Liver (tissue), 9 donors: ENCODE results near the gene DNAH1. TPM values are rescaled to one million over a fixed set of nuclear protein-coding genes. Genes with fewer than 3 reads are reported as not detected.

Experiments used
- DNase-seq: peaks from one replicate; pipeline ENCODE4 v3.0.0-alpha.2; 2017; ENCODE audit warnings: low spot score
- H3K27ac ChIP-seq, 2 donors: one replicate each; pipeline ENCODE4 v1.7.0; 2013; ENCODE audit warnings: inconsistent platforms in 2 of 2, low read length in 2 of 2, control low read depth in 1 of 2, low read depth in 1 of 2, mild to moderate bottlenecking in 1 of 2
- H3K27me3 ChIP-seq, 4 donors: one replicate each; pipeline versions ENCODE4 v1.6.1 to v1.7.0; 2013; ENCODE audit warnings: low read length in 3 of 4, inconsistent platforms in 1 of 4, mild to moderate bottlenecking in 1 of 4, moderate library complexity in 1 of 4; ENCODE audit not compliant: control insufficient read depth in 4 of 4, insufficient read depth in 4 of 4
- H3K36me3 ChIP-seq, 4 donors: one replicate each; pipeline versions ENCODE4 v1.6.1 to v1.7.0; 2013; ENCODE audit warnings: low read length in 3 of 4, mild to moderate bottlenecking in 3 of 4, low read depth in 1 of 4, moderate library complexity in 1 of 4; ENCODE audit not compliant: control insufficient read depth in 4 of 4, insufficient read depth in 3 of 4
- H3K4me1 ChIP-seq, 4 donors: one replicate each; pipeline versions ENCODE4 v1.6.1 to v1.7.0; 2013; ENCODE audit warnings: low read length in 3 of 4, mild to moderate bottlenecking in 3 of 4, moderate library complexity in 1 of 4; ENCODE audit not compliant: control insufficient read depth in 4 of 4, insufficient read depth in 4 of 4
- H3K4me3 ChIP-seq, 3 donors: one replicate each; pipeline versions ENCODE4 v1.6.1 to v1.7.0; 2013; ENCODE audit warnings: low read length in 3 of 3, control low read depth in 1 of 3, low read depth in 1 of 3, mild to moderate bottlenecking in 1 of 3
- H3K9ac ChIP-seq, 2 donors: one replicate each; pipeline ENCODE4 v1.7.0; 2013; ENCODE audit warnings: low read length in 2 of 2, mild to moderate bottlenecking in 2 of 2, moderate library complexity in 2 of 2, control low read depth in 1 of 2, low read depth in 1 of 2
- H3K9me3 ChIP-seq, 4 donors: one replicate each; pipeline versions ENCODE4 v1.6.1 to v1.7.0; 2013; ENCODE audit warnings: low read length in 3 of 4; ENCODE audit not compliant: control insufficient read depth in 4 of 4
- ATF3 ChIP-seq: IDR thresholded peaks from 2 replicates; pipeline ENCODE4 v1.6.1; 2016; ENCODE audit warnings: antibody characterized with exemption
- CTCF ChIP-seq: fragments of 150-350 bp; IDR thresholded peaks from 2 replicates; pipeline ENCODE4 v1.5.1; 2017; ENCODE audit warnings: improper control_type of control experiment, low read depth, low read length; ENCODE audit not compliant: missing input control
- EGR1 ChIP-seq, 2 donors: IDR thresholded peaks; 2 replicates each; pipeline ENCODE4 v1.6.1; 2016 to 2018; ENCODE audit warnings: antibody characterized with exemption in 2 of 2, low read depth in 2 of 2
- FOXA1 ChIP-seq: IDR thresholded peaks from 2 replicates; pipeline ENCODE4 v1.6.1; 2016; ENCODE audit warnings: antibody characterized with exemption
- FOXA2 ChIP-seq: IDR thresholded peaks from 2 replicates; pipeline ENCODE4 v1.6.1; 2016; ENCODE audit warnings: antibody characterized with exemption
- GABPA ChIP-seq, 2 donors: IDR thresholded peaks in 1 of 2; conservative IDR thresholded peaks in 1 of 2; 2 replicates each; pipeline ENCODE4 v1.6.1; 2016; ENCODE audit warnings: antibody characterized with exemption in 2 of 2, mild to moderate bottlenecking in 1 of 2, moderate library complexity in 1 of 2
- HNF4A ChIP-seq, 2 donors: conservative IDR thresholded peaks; 2 replicates each; pipeline ENCODE4 v1.6.1; 2016; ENCODE audit warnings: antibody characterized with exemption in 2 of 2, mild to moderate bottlenecking in 2 of 2
- HNF4G ChIP-seq: IDR thresholded peaks from 2 replicates; pipeline ENCODE4 v1.6.1; 2016; ENCODE audit warnings: antibody characterized with exemption
- JUND ChIP-seq, 2 donors: IDR thresholded peaks; 2 replicates each; pipeline ENCODE4 v1.6.1; 2016; ENCODE audit warnings: antibody characterized with exemption in 2 of 2
- NR2F2 ChIP-seq: IDR thresholded peaks from 2 replicates; pipeline ENCODE4 v1.6.1; 2016; ENCODE audit warnings: antibody characterized with exemption
- RAD21 ChIP-seq, 2 donors: IDR thresholded peaks; 2 replicates each; pipeline ENCODE4 v1.6.1; 2016; ENCODE audit warnings: antibody characterized with exemption in 2 of 2, mild to moderate bottlenecking in 2 of 2
- RXRA ChIP-seq, 2 donors: IDR thresholded peaks; 2 replicates each; pipeline ENCODE4 v1.6.1; 2017 to 2018; ENCODE audit warnings: antibody characterized with exemption in 2 of 2, mild to moderate bottlenecking in 1 of 2
- SP1 ChIP-seq: IDR thresholded peaks from 2 replicates; pipeline ENCODE4 v1.6.1; 2018; ENCODE audit warnings: antibody characterized with exemption, mild to moderate bottlenecking
- TAF1 ChIP-seq: conservative IDR thresholded peaks from 2 replicates; pipeline ENCODE4 v1.6.1; 2016; ENCODE audit warnings: antibody characterized with exemption, mild to moderate bottlenecking
- ZBTB33 ChIP-seq: IDR thresholded peaks from 2 replicates; pipeline ENCODE4 v1.6.1; 2016; ENCODE audit warnings: antibody characterized with exemption
- WGBS: extraction: QIAGEN DNeasy Blood & Tissue Kit; methylation state at CpG from one replicate; pipeline ENCODE4 v1.1.7; 2013; 5-methylcytosine and 5-hydroxymethylcytosine counted together
- polyA plus RNA-seq, 2 donors: library from polyadenylated mRNA; stranded (reverse) in 1 of 2; unstranded in 1 of 2; fragments of 200-250 nt in 1 of 2; fragments of >200 nt in 1 of 2; fragmentation: Nextera tagmentation in 1 of 2; extraction: Ambion mirVana in 1 of 2; gene quantifications; one replicate each; pipeline versions ENCODE4 v1.2.1 to v1.2.3, GENCODE V29; 2013 to 2015
- total RNA-seq, 2 donors: library from RNA; depleted of rRNA; stranded (reverse); fragments of >200 nt; gene quantifications; one replicate each; pipeline ENCODE4 v1.2.3, GENCODE V29; 2014
- TF ChIP-seq, protein P1 (sequence below): IDR thresholded peaks from 2 replicates; pipeline ENCODE4 v1.6.1; 2016; ENCODE audit warnings: antibody characterized with exemption, mild to moderate bottlenecking
- donor health status: healthy.
- donor health status: healthy.
- donor health status: healthy.
- donor health status: healthy.
- donor health status: healthy.

Gene DNAH1
- total and polyA plus RNA-seq, 4 donors: 1.5 to 6.0 (median 2.5) TPM

- TF ChIP-seq, protein P1, sequence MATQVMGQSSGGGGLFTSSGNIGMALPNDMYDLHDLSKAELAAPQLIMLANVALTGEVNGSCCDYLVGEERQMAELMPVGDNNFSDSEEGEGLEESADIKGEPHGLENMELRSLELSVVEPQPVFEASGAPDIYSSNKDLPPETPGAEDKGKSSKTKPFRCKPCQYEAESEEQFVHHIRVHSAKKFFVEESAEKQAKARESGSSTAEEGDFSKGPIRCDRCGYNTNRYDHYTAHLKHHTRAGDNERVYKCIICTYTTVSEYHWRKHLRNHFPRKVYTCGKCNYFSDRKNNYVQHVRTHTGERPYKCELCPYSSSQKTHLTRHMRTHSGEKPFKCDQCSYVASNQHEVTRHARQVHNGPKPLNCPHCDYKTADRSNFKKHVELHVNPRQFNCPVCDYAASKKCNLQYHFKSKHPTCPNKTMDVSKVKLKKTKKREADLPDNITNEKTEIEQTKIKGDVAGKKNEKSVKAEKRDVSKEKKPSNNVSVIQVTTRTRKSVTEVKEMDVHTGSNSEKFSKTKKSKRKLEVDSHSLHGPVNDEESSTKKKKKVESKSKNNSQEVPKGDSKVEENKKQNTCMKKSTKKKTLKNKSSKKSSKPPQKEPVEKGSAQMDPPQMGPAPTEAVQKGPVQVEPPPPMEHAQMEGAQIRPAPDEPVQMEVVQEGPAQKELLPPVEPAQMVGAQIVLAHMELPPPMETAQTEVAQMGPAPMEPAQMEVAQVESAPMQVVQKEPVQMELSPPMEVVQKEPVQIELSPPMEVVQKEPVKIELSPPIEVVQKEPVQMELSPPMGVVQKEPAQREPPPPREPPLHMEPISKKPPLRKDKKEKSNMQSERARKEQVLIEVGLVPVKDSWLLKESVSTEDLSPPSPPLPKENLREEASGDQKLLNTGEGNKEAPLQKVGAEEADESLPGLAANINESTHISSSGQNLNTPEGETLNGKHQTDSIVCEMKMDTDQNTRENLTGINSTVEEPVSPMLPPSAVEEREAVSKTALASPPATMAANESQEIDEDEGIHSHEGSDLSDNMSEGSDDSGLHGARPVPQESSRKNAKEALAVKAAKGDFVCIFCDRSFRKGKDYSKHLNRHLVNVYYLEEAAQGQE: no peak
- TF ChIP-seq GABPA (IDR thresholded peaks at IDR 0.05 in 1 of 2, conservative IDR thresholded peaks at IDR 0.05 in 1 of 2): no peak
- TF ChIP-seq HNF4G: no peak
Measured at GRCh38 chr3:52431459-52432223, 115.5 kb downstream of the DNAH1 start (continued).

DNA sequence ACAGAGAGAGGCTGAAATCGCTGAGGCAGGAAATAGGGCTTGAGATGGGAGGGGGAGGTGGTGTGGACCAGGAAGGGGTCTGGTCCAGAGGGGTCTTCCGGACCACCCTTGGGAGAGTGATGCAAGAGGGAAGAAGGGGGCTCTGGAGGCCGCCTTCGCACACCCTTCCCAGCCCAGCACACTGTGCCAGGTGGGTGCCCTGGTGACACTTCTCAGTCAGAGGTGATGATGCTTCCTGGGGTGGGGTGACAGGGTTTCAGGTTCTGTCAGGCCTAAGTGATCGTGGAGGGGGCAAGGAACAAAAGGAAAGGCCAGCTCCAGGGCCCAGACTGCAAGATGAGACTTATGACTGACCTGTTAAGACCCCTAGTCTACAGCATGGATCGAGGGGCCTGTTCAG is 116.1 kb downstream of the DNAH1 start:
- 80% methylated on average over 6 of the region's 6 CpGs for WGBS
- H3K27ac ChIP-seq: no peak overlapping the region
- no peaks in the 10 kb centered on the region for H3K4me1 ChIP-seq
- H3K4me3 ChIP-seq: no peak overlapping the region
- H3K36me3 ChIP-seq: no peaks in the 10 kb centered on the region
- no peak for DNase-seq
- no peak overlapping the region for H3K9ac ChIP-seq
- TF ChIP-seq FOXA2 (no peak), HNF4G (no peak), ATF3 (no peak), RXRA (IDR thresholded peaks at IDR 0.05) (no peak), GABPA (IDR thresholded peaks at IDR 0.05 in 1 of 2, conservative IDR thresholded peaks at IDR 0.05 in 1 of 2) (no peak), NR2F2 (no peak), SP1 (no peak), CTCF (no peak), FOXA1 (no peak), JUND (IDR thresholded peaks at IDR 0.05) (no peak), ZBTB33 (no peak), EGR1 (IDR thresholded peaks at IDR 0.05; ENCODE audit: low read depth in 2 of 2) (no peak), TAF1 (no peak), RAD21 (IDR thresholded peaks at IDR 0.05) (no peak), HNF4A (conservative IDR thresholded peaks at IDR 0.05) (no peak)
- TF ChIP-seq, protein P1: no peak
- no peaks in the 10 kb centered on the region for H3K9me3 ChIP-seq
- H3K27me3 ChIP-seq: no peaks in the 10 kb centered on the region
